ENCODE measurements around the gene KIAA1958.

DNA sequence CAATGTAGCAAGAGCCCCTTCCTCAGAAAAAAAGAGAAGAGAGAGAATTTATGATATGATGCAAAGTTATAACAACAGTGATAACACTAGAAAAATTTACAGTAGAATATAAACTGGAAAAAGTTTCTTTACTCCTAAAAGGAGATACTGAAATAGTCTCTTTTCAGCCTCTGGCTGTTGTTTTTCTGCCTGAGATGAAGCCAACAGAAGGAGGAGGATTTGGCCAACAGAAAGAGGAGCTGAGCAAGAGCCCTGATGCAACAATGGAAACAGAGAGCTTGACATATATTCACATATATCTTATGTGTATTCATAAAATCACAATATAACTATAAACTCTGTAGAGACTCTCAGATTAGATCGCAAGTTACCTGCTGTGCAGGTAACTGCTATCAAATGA, 122.2 kb downstream of the KIAA1958 start:
- TF ChIP-seq, protein P1, sequence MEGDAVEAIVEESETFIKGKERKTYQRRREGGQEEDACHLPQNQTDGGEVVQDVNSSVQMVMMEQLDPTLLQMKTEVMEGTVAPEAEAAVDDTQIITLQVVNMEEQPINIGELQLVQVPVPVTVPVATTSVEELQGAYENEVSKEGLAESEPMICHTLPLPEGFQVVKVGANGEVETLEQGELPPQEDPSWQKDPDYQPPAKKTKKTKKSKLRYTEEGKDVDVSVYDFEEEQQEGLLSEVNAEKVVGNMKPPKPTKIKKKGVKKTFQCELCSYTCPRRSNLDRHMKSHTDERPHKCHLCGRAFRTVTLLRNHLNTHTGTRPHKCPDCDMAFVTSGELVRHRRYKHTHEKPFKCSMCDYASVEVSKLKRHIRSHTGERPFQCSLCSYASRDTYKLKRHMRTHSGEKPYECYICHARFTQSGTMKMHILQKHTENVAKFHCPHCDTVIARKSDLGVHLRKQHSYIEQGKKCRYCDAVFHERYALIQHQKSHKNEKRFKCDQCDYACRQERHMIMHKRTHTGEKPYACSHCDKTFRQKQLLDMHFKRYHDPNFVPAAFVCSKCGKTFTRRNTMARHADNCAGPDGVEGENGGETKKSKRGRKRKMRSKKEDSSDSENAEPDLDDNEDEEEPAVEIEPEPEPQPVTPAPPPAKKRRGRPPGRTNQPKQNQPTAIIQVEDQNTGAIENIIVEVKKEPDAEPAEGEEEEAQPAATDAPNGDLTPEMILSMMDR (IDR thresholded peaks at IDR 0.05 in 4 of 5, conservative IDR thresholded peaks at IDR 0.05 in 1 of 5) = no peak
- TF ChIP-seq POLR2A (IDR thresholded peaks at IDR 0.05) = no peak

All from gastrocnemius medialis (tissue), 4 donors.